ENCODE results near the gene CBX1. TPM values are rescaled to one million over a fixed set of nuclear protein-coding genes. Genes with fewer than 3 reads are reported as not detected.

CBX1 gene
- total and polyA plus RNA-seq, 2 of the 8 experiments (the other 6 are each of a cell fraction or from before 2014, with no cell fraction given): 38.7 to 173 TPM

GRCh38 chr17:48113201-48113676 is 12.0 kb upstream of the CBX1 start:
- H3K18ac ChIP-seq (ENCODE audit: extremely low read depth, low read length): no peak overlapping the region
- H2BK12ac ChIP-seq (ENCODE audit: low read depth, low read length): no peak overlapping the region
- ChIA-PET CTCF (ENCODE audit: partially characterized antibody) (interaction anchor here (1.2 to 3.0 kb wide), 4 partner anchors 10 to 26 kb away, joined by 4 to 15 read pairs (median 4); no protein-coding TSS in a partner anchor), POLR2A (ENCODE audit: partially characterized antibody) (interaction anchor here (0.6 to 6.8 kb wide), 5 partner anchors 12 to 63 kb away, joined by 3 to 27 read pairs (median 4); partner anchors contain the start of gene CBX1)
- no peak overlapping the region for H3K4ac ChIP-seq (replicated peaks; ENCODE audit: insufficient read length, low read depth, low read length)
- H4K8ac ChIP-seq (ENCODE audit: extremely low read depth, insufficient read depth, low read length): no peak overlapping the region
- H3K14ac ChIP-seq (ENCODE audit: insufficient read length): no peak overlapping the region
- H2BK15ac ChIP-seq (ENCODE audit: low read length): no peak overlapping the region
- H3K23me2 ChIP-seq (ENCODE audit: low read depth, low read length): 0 out of 2 replicates have a peak, but pooled peaks cover under 1% of the 10 kb centered on the region
- H3K27me3 ChIP-seq (replicated peaks in 1 of 4; ENCODE audit: control insufficient read depth in 3 of 4, extremely low read depth in 1 of 4, insufficient read depth in 3 of 4, low read length in 3 of 4): no peaks in the 10 kb centered on the region
- no peak overlapping the region for H2BK5ac ChIP-seq (ENCODE audit: low read depth, low read length)
- no peaks in the 10 kb centered on the region for H3K4me1 ChIP-seq (replicated peaks in 1 of 4; ENCODE audit: control insufficient read depth in 3 of 4, insufficient read depth in 4 of 4, low read length in 3 of 4)
- 97% methylated on average over 5 of the region's 5 CpGs; no CpG with 5 or more reads in 1 of the 2 experiments for WGBS, 2 experiments (ENCODE audit: extremely low coverage in 1 of 2, insufficient coverage in 1 of 2, insufficient read length in 1 of 2, insufficient replicate concordance in 2 of 2, low coverage in 1 of 2, low lambda C conversion rate in 2 of 2, missing lambda C conversion rate in 1 of 2)
- no peak overlapping the region for H4K5ac ChIP-seq (ENCODE audit: insufficient read length, low read depth, low read length)
- H2BK20ac ChIP-seq (ENCODE audit: low read length): no peak overlapping the region
- no peak overlapping the region for H3K4me3 ChIP-seq (ENCODE audit: extremely low read depth in 1 of 4, insufficient read depth in 2 of 4, low read depth in 3 of 4, low read length in 4 of 4)
- no peak overlapping the region for H4K91ac ChIP-seq (replicated peaks; ENCODE audit: insufficient read length, low read length)
- no peak overlapping the region for H3K27ac ChIP-seq (ENCODE audit: low read depth, low read length)
- H3K9me3 ChIP-seq (ENCODE audit: insufficient read depth in 2 of 2, low read depth in 1 of 2, low read length in 1 of 2): no peaks in the 10 kb centered on the region
- H2AFZ ChIP-seq (ENCODE audit: low read length): no peak overlapping the region
- H3K4me2 ChIP-seq (ENCODE audit: insufficient read depth in 1 of 2, low read depth in 2 of 2, low read length in 2 of 2): no peak overlapping the region
- no peak overlapping the region for H3K9ac ChIP-seq (replicated peaks in 1 of 4; ENCODE audit: extremely low read depth in 1 of 4, low read depth in 3 of 4, low read length in 3 of 4)
- peaks cover 2 to 5% of the 10 kb centered on the region in 2 experiments for H4K20me1 ChIP-seq (replicated peaks in 1 of 2; ENCODE audit: control insufficient read depth in 1 of 2, insufficient read depth in 2 of 2, low read length in 2 of 2)
- no peak for TF ChIP-seq E2F6 (IDR thresholded peaks at IDR 0.05)
- no peak for TF ChIP-seq YY1 (IDR thresholded peaks at IDR 0.05; ENCODE audit: low read depth, low read length)
- no peak for TF ChIP-seq KDM5A (IDR thresholded peaks at IDR 0.05; ENCODE audit: low read length)
- TF ChIP-seq NANOG (IDR thresholded peaks at IDR 0.05; ENCODE audit: insufficient read depth, low read depth, low read length, poor library complexity, severe bottlenecking): no peak
- TF ChIP-seq SIRT6 (IDR thresholded peaks at IDR 0.05; ENCODE audit: low read length): no peak
- TF ChIP-seq, protein P1, sequence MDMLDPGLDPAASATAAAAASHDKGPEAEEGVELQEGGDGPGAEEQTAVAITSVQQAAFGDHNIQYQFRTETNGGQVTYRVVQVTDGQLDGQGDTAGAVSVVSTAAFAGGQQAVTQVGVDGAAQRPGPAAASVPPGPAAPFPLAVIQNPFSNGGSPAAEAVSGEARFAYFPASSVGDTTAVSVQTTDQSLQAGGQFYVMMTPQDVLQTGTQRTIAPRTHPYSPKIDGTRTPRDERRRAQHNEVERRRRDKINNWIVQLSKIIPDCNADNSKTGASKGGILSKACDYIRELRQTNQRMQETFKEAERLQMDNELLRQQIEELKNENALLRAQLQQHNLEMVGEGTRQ (IDR thresholded peaks at IDR 0.05; ENCODE audit: low read length): no peak
- TF ChIP-seq ASH2L (IDR thresholded peaks at IDR 0.05; ENCODE audit: low read length): no peak
- TF ChIP-seq, protein P2, sequence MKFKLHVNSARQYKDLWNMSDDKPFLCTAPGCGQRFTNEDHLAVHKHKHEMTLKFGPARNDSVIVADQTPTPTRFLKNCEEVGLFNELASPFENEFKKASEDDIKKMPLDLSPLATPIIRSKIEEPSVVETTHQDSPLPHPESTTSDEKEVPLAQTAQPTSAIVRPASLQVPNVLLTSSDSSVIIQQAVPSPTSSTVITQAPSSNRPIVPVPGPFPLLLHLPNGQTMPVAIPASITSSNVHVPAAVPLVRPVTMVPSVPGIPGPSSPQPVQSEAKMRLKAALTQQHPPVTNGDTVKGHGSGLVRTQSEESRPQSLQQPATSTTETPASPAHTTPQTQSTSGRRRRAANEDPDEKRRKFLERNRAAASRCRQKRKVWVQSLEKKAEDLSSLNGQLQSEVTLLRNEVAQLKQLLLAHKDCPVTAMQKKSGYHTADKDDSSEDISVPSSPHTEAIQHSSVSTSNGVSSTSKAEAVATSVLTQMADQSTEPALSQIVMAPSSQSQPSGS (IDR thresholded peaks at IDR 0.05; ENCODE audit: low read length): no peak
- no peak for TF ChIP-seq CREB1 (IDR thresholded peaks at IDR 0.05)
- no peak overlapping the region for H2AK5ac ChIP-seq (ENCODE audit: low read depth, low read length)
- DNase-seq (ENCODE audit: low read depth in 1 of 2, low spot score in 2 of 2): no peak
- H3K56ac ChIP-seq (replicated peaks; ENCODE audit: insufficient read length, low read depth, low read length): no peak overlapping the region
- no peak for FAIRE-seq
- H2BK120ac ChIP-seq (replicated peaks; ENCODE audit: low read depth, low read length): no peak overlapping the region
- H3K79me1 ChIP-seq (ENCODE audit: low read depth, low read length): no peaks in the 10 kb centered on the region; the same call in 1 of the 2 replicates
- peaks cover 0 to 12% (median 2%) of the 10 kb centered on the region in 4 experiments; a peak in 4 of 8 replicates for H3K36me3 ChIP-seq (ENCODE audit: control insufficient read depth in 2 of 4, insufficient read depth in 4 of 4, low read length in 3 of 4)
- H3K23ac ChIP-seq (ENCODE audit: insufficient read length): no peak overlapping the region
- H3K79me2 ChIP-seq (ENCODE audit: control insufficient read depth in 1 of 2, insufficient read depth in 2 of 2, low read length in 2 of 2): peaks cover 4 to 39% of the 10 kb centered on the region in 2 experiments
